HG03442 (cell line): Measurements from ENCODE around the gene DGKD.

Experiments
- ATAC-seq: cut with Tn5 transposase; IDR thresholded peaks from one replicate; pipeline ENCODE4 v1.9.1; 2021; ENCODE audit warnings: mild to moderate bottlenecking, moderate library complexity; ENCODE audit not compliant: unreplicated experiment

The DGKD gene

GRCh38 chr2:233487748-233488345, 133.6 kb downstream of the DGKD start:
- no peak for ATAC-seq

DNA sequence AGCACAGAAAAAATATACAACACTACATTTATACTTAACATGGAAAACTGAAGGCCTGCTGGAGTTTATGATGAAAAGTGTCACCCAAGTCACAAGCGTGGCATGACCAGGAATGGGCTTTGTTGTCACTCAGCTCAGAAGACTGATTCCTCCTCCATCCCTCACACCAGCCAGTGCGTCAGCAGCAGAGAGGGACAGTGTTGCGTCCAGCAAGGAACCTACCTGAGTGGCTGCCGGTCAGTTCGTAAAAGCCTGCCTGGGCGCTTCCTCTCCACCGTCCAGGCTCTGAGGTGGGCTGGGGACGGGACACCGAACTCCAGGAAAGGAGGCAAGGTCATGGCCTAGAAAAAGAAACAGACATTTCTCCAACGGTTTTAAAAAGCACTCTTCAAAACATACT, 134.8 kb downstream of the DGKD start:
- no peak for ATAC-seq

- ATAC-seq, result no peak
These were observed 135.4 kb downstream of the DGKD start for GRCh38 chr2:233489666-233490065.

GRCh38 chr2:233490831-233491230, 136.5 kb downstream of the DGKD start:
- no peak for ATAC-seq

DNA sequence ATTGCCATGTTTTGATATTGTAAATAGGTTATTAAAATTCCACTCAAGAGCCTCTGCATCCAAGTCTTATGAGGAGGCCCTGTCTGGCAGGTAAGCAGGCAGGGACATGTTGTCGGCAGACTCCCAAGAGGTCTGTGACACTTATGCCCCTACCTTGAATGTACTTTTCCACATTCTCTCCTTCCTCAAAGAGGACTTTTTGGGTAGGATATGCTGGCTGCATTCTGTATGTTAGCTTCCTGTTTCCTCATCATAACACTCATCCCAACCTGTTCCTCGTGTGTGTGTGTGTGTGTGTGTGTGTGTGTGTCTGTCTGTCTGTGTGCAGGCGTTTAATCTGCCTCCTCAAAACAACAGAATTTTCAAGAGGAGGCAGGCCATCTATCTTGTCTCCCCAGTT, 137.0 kb downstream of the DGKD start:
- ATAC-seq, result no peak

- ATAC-seq, result no peak
These were observed 137.8 kb downstream of the DGKD start for GRCh38 chr2:233492078-233492477.

- ATAC-seq, result no peak
These were observed 138.5 kb downstream of the DGKD start for GRCh38 chr2:233492751-233493150.

DNA sequence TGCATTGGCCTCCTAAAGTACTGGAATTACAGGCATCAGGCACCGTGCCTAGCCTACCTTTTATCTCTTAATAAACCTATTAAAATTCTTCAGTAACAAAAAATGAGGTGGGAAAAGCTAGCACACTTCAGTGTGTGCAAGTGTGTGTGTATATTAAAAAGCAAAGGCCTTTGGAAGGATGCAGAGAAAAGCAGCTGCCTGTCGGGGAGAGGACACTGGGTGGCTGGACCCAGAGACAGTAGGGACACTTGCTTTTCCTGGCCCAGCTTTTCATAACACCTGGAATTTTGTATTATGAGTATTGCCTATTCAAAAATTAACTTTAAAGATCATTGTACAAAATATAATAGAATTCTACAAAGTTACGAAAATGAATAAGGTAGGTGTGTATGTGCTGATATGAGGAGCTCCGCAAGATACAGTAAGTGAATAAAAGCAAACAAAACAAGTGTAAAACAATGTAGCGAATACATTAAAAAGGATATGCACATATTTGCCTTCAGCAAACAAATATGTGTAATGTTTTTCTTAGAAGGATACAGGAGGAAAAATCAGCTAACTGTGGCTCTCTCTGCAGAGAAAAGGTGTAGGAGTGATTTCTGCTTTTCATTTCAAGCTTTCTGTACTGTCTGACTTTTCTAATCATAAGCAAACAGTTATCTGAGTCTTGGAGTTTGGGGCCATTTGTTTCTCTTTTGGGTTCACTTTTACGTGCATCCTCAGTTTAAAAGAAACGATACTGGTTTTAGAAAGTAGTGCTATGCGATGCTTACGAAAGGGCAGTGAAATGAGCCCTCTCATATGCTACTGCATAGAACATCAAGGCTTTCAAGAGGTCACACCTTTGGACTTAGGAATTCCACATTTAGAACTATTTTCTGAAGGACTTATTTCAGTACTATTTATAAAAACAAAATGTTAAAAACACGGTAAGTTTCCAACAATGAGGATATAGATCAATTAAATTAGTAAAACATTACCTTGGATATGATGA, 141.5 kb downstream of the DGKD start:
- no peak for ATAC-seq

DNA sequence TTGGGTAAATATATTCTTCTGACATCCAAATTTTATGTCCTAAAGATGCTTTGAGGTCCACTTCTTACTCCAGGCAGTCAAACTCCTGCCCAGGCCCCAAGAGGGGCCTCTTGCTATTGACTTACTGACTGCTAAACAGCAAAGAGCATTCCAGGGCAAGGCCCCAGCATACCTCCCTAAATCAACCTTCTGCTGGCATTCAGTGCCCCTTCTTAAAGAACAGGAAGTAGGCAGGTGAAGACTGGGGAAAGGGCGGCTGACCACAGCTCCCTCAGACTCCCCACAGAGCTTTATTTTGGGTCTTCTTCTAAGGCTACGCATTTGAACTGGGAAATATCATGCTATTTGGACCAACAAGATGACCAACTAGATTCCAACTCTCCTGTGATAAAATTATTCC, 143.4 kb downstream of the DGKD start:
- ATAC-seq, result no peak

- no peak for ATAC-seq
These were observed 143.8 kb downstream of the DGKD start for GRCh38 chr2:233498126-233498525.

DNA sequence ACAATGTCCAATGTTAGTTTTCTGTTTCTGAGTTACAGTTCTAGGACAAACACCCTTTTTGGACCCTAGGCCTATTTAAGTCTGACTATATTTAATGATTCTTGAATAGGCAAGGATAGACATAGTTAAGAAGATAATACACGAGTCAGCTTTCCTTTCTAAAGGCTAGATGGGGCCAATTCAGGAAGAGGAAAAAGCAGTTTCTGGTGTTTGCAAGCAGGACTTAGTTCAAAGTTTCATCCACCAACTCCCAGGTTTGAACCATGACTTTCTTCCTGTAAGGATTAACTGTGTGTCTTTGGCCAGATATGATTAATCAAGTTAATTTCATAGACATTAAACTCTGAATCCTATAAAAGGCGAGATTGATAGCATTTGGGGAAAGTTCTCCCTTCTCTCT, 145.6 kb downstream of the DGKD start:
- no peak for ATAC-seq

DNA sequence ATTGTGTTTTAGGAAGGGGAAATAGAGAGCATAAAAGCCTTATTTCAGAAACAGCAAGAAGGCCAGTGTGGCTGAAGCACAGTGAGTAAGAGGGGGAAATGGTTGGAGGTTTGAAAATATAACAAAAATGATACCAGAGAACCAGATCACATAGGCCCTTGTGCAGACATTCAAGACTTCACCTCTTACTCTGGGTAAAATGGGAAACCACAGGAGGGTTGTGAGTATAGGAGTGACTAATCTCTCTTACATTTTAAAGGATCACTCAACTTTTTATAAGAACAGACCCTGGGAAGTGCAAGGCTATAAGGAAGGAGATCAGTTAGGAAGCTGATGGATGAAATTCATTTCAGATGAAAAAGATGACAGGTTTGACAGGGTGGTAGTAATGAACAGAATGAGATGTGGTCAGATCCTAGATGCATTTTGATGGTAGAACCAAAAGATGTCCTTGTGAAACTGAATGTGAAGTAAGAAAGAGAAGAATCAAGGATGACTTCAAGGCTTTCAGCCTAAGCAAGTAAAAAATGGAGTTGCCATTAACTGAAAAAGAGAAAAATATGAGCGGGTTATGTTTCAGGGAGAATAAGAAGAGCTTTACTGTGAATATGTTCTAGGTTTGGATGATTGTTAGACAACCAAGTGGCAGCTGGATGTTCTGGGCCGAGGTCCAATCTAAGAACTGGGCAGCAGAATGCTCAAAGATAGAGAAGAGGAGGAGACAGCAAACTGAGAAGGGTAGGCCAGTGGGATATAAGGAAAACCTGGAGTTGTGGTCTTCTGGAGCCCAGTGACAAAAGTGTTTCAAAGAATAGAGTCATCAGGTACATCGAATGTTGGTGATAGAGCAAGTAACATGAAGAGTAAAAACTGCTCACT, 147.1 kb downstream of the DGKD start:
- peak; percentile 66 for ATAC-seq

DNA sequence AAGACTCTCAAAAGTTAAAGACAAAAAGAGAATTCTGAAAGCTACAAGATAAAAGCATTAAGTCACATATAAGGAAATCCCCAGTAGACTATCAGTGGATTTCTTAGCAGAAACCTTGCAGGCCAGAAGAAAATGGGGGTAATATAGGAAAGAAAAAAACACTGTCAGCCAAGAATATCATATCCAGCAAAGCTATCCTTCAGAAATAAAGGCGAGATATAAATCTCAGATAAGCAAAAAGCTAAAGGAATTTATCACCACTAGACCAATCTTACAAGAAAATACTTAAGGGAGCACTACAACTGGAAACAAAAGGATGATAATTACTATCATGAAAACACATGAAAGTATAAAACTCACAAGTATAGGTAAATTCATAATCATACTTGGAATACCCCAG, 149.2 kb downstream of the DGKD start:
- ATAC-seq, result no peak

- no peak for ATAC-seq
These were observed 149.8 kb downstream of the DGKD start for GRCh38 chr2:233503947-233504637.

- ATAC-seq, result no peak
These were observed 159.8 kb downstream of the DGKD start for GRCh38 chr2:233513953-233514655.

DNA sequence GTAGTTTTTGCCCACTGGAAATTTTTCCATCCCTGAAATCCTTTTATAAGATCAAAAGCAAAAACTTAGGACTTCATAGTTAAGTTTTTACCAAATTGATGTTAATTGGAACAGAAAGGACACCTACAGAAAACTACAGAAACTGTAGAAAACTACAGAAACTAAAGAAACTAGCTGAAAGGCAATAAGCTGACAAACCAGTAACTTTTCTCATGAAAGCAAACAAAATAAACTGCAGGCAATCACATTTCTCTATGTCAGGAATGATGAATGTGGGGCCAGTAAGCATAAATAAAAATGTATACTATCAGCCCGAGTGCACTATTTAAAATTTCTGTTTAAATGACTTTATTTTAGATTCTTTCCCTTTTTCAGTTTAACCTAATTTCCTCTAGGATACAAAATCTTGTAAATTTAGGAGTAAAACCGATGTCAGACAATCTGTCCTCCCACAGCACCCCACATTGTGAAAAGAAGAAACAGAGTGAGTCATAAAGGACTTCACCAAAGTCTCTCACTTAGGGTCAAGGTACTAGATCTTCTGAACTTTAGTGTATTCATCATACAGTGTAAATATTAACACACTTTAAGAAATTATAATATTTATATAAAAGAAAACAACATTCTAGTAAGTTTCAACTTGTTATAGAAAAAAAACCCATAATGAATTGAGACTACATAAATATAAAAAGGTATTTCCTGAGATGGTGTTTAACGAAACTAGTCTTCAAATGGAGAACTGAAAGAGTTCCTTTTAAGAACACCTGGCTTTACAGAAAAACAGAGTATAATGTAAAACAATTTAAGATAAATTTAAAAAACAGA, 165.7 kb downstream of the DGKD start:
- ATAC-seq, result peak; percentile 84
